COLO668 (cell line): ENCODE results near the gene DNAJB2.
"Not testable (repeated sequence)": the region's sequence is repeated elsewhere in the genome, so short reads cannot be mapped to it uniquely, and the experiment has no call there.

ENCODE experiments used
- DNase-seq: peaks from one replicate; lab custom pipeline; 2025; ENCODE audit not compliant: unreplicated experiment; lab: John Stamatoyannopoulos, UW

DNAJB2 gene

DNA sequence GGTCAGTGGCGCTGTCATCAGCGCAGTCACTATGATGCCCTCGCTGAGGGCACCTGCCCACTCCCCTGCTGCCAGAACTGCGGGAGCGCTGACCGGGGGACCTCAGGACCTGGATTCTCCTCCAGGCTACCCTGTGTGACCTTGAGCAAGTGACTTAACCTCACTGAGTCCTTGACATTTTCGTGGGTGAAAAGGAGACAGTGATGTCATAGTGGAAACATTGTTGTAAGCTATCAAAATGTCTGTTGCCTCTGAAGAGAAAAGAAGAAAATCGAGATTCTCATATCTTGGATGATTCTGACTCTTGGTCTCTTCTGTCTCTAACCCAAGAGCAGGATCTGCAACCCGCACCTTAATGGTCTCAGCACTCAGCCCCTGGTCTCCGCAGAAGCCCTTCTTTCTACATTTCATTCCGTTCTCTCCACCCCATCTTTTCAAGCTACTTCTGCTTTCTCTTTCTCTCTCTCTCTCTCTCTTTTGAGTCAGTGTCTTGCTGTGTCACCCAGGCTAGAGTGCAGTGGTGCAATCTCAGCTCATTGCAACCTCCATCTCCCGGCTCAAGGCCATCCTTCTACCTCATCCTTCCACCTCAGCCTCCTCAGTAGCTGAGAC lies 24.5 kb upstream of the DNAJB2 start:
- DNase-seq: no peak

DNA sequence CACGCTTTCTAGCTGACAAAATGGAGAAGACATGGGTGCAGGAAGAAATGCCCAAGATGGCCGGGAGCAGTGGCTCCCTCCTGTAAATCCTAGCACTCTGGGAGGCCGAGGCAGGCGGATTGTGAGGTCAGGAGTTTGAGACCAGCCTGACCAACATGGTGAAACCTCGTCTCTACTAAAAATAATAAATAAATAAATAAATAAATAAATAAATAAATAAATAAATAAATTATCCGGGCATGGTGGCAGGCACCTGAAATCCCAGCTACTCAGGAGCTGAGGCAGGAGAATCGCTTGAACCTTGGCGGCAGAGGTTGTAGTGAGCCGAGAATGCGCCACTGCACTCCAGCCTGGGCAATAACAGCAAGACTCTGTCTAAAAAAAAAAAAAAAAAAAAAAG lies 20.2 kb upstream of the DNAJB2 start:
- not testable (repeated sequence) for DNase-seq

- DNase-seq: no peak
Measured at GRCh38 chr2:219261024-219261855, 17.9 kb upstream of the DNAJB2 start.

DNA sequence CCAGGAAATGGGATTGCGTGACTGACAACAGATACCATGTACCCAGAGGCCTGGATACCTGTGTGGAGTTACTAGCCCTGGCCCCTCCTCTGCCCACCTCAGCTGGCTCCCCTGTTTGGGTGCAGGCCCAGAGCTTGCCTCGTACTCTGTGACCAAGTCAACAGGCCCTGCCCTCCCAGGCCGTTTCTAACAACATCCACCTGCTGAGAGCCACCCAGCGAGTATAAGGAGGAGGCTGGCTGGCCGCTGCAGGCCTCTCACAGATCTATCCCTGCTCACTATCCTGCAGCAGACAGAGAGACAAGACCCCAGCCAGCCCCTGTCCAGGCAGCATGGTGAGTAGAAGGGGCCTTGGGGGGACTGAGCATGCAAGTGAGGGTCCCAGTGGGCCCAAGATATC lies 12.9 kb upstream of the DNAJB2 start:
- DNase-seq: no peak

DNA sequence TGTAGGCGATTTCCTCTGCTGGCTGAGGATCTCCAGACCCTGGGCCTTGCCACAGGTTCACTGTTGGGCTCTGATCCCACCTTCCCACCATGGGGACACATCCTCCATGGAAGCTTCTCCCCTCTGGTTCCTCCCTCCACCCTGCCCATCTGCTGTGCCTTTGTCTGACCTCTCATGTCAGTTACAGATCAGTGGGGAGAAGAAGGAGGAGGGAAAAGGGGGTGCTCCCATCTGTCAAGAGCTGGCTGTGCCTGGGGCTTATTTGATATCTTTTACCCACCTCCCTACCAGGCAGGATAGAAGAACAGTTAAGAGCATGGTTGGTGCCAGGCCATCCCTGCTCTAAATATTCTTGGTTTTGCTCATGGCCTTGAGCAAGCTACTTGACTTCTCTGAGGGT lies 12.3 kb upstream of the DNAJB2 start:
- no peak for DNase-seq

GRCh38 chr2:219268294-219268693 lies 10.9 kb upstream of the DNAJB2 start:
- no peak for DNase-seq

GRCh38 chr2:219269362-219270054 lies 9.7 kb upstream of the DNAJB2 start:
- DNase-seq: peak; percentile 65

DNA sequence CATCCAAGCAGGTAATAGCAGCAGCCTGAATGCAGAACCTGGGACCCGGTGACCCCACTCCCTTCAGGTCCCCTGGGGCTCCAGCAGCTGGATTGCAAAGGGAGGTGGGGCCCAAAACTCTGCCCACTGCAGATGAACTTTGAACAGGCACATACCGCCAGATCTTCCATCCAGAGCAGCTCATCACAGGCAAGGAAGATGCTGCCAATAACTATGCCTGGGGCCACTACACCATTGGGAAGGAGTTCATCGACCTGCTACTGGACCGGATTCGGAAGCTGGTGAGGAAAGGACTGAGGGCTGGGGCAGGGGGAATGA lies 9.2 kb upstream of the DNAJB2 start:
- DNase-seq: no peak

- DNase-seq: no peak
Measured at GRCh38 chr2:219271021-219271420, 8.1 kb upstream of the DNAJB2 start.

GRCh38 chr2:219272356-219272755 lies 6.8 kb upstream of the DNAJB2 start:
- DNase-seq: no peak

DNA sequence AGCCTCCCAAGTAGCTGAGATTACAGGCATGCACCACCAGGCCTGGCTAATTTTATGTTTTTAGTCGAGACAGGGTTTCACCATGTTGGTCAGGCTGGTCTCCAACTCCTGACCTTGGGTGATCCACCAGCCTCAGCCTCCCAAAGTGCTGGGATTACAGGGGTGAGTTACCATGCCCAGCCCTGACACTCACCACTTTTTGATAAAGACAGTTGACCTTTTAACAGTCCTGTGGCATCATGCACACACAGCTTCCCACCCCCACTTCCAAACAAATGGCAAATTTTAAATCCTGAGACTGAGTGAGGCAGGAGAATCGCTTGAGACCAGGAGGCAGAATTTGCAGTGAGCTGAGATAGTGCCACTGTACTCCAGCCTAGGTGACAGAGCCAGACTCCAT lies 6.2 kb upstream of the DNAJB2 start:
- no peak for DNase-seq

DNA sequence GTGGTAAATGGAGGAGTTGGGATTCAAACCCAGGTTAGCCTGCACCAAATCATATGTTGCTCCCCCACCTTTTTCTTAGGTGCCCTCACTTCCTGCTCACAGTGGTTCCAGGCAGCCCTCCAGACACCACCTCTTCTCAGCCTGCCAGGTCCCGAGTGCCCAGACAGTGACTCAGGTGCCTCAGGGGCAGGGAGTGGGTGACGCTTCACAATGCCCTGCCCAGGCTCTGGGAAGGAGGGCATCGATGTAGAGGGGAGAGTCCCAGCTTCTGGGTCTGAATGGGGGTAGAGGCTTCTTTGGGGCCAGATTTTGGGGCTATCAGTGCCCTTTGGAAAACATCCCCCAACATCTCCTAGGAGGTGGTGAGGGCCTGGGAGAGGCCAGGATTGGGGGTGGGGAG lies 5.2 kb upstream of the DNAJB2 start:
- no peak for DNase-seq

DNA sequence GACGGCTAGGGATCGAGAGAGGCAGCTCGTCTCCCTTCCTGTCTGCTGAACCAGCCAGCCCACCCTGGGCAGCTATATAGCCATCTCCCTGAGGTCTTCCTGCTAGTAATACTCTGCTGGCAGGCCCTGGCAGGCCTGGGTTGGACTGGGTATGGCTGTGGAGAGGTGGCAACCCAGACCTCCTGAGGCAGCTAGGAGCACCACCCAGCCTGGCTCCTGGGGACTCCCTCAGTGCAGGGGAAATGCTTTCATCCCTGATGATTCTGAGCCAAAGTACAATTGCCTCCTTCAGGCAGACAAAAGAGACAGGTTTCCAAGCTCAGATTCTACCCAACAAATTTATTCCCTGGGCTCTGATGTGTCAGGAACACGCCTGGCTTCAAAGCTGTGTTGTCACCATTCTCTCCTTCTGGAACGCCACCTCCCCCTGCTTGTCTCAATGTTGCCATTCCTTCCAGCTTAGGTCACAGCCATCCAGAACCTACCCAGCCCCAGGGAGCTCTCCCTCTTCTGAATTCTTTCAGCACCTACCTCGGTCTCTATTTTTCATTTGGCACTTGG lies 4.7 kb upstream of the DNAJB2 start:
- DNase-seq: no peak

GRCh38 chr2:219277703-219278654 lies 1.2 kb upstream of the DNAJB2 start:
- DNase-seq: peak; percentile 73

GRCh38 chr2:219278655-219279150 lies 463 bp upstream of the DNAJB2 start:
- no peak for DNase-seq

DNA sequence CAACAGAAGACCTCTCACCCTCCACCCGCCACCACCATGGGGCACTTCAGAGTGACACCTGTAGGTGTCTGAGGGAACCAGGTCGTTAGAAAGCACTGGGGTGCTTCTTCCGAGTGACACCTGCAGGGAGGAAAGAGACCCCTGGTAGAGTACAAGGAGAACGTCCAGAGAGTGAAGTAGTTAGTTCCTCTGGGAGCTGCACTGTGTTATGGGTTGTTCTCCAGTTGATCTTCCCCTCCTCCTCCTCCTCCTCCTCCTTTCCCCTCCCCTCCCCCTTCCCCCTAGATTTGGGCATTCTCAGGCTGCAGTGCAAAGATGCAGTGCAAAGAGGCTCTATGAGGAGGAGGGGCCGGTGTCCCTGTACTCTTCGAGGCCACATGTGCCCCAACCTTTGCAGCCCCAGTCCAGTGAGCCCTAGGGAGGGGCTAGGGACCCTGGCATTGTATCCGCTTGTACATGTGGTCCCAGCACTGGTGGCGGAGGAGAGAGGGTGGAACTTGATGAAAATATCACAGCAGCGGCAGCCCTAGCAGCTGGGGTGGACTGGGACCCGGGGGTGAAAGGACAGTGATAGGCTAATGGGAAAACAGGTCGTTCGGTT lies 850 bp downstream of the DNAJB2 start:
- DNase-seq: no peak

DNA sequence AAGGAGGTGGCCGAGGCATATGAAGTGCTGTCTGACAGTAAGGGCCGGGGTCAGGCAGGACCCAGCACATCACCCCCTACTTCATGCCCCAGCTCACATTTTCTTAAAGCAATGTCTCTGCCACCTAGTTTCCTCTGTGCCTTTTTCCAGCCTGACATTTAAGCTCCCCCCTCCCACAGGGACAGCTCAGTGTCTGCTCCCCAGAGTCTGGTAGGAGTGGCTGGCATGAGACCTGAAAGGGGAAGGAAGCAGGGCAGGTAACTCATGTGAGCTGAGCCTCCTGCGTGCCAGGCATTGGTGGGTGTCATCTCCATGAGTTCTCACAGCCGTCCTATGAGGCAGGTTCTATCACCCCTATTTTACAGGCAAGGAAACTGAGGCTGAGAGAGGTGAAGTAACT lies 1.5 kb downstream of the DNAJB2 start:
- DNase-seq: no peak

DNA sequence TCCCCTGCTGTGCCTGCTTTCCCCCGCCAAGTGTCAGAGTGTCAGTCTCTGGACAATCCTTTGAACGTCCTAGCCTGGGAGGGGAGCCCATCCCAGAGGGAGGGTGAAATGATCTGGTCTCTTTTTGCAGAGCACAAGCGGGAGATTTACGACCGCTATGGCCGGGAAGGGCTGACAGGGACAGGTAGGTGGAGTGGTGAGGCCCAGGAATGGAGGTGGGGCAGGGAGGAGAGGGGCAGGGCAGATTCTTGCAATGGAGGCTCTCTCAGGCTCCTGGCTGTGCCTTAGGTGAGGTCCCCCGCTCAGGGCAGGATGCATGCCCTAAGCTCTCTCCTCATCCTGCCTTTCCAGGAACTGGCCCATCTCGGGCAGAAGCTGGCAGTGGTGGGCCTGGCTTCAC lies 2.4 kb downstream of the DNAJB2 start:
- DNase-seq: no peak

- no peak for DNase-seq
Measured at GRCh38 chr2:219282375-219282774, 3.2 kb downstream of the DNAJB2 start.

DNA sequence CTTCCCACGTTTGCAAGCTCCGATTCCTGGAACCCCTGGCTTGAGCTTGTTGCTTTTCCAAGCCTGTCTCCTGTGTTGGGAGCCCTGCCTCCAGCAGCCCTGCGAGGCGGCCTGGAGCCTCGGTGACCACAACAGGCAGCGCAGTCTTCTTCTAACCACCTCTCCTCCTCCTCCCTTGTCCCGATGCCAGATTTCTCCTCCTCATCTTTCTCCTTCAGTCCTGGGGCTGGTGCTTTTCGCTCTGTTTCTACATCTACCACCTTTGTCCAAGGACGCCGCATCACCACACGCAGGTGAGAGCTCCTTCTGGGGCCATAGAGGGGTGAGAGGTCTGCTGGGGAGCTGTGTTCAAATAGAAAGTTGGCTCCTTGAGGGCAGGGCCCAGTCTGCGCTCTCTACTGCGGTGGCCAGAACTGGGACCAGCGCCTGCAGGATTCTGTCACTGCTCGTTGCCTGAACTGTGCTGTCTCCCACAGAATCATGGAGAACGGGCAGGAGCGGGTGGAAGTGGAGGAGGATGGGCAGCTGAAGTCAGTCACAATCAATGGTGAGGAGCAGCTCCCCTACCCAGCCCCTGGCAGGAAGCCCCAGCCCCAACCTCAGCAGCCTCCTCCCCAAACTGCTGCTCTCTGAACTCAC lies 3.9 kb downstream of the DNAJB2 start:
- no peak for DNase-seq
